ENCODE measurements around the gene FOXP1.
A peak's percentile ranks its signal among the peaks of the same experiment; 100 is the strongest.

The FOXP1 gene

DNA sequence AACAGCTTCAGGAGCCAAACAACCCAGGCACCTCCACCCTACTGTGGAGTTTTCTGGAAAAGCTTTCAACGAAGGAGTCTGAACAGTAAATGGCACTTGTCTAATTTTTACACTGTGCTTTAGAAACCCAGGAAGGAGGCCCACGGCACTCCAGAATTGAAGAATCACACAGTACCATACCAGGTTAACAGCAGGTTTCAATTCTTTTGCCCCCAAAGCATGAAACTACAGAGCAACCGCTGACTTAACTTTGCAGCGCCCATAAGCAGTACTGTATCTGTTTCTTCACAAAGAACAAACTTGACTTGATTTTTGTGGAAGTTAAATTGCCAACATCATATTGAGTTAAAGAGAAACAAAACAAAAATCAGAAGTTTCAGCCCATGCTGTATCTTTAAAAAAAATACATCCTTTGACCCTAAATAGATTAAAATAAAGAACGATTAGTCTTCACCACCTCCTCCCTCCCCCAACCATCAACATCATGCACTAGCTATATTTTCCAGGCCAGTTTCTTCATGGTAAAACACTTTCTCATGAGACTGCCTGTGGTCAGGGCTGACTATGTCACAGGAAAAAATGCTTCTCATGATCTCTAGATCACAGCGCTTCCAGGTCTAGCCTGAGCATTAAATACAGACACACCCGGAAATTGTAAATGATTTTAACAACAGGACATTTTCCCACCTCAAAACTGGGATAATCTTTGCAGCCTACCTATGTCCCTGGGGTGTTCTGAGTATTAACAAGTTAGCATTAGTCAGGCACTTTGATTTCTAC, 456.3 kb downstream of the FOXP1 start:
- Histone ChIP-seq H3K4me2 (ENCODE audit: low read length) (peak overlapping the region; percentile 95), H4K20me1 (ENCODE audit: control insufficient read depth, insufficient read depth, low read depth, low read length) (peaks cover 6% of the 10 kb centered on the region), H3K79me2 (ENCODE audit: control insufficient read depth, low read length) (peaks cover 60% of the 10 kb centered on the region), H3K4me1 (ENCODE audit: control insufficient read depth, low read length) (peaks cover 47% of the 10 kb centered on the region), H3K9me3 (ENCODE audit: control insufficient read depth, insufficient read depth, low read length) (no peaks in the 10 kb centered on the region), H3K4me3 (ENCODE audit: low read length) (no peak overlapping the region), H3K36me3 (ENCODE audit: control insufficient read depth, low read length) (peaks cover 11% of the 10 kb centered on the region), H3K27ac (ENCODE audit: low read depth, low read length) (no peak overlapping the region), H3K9me2 (replicated peaks; ENCODE audit: control insufficient read depth, low read length) (no peaks in the 10 kb centered on the region), H3K27me3 (ENCODE audit: control insufficient read depth, low read length) (no peaks in the 10 kb centered on the region), H3F3A (ENCODE audit: control insufficient read depth, insufficient read depth) (no peaks in the 10 kb centered on the region)
- no peak for TF ChIP-seq EZH2phosphoT487 (IDR thresholded peaks at IDR 0.05; ENCODE audit: borderline replicate concordance, low read length)
- TF ChIP-seq CTCF (IDR thresholded peaks at IDR 0.05; ENCODE audit: low read depth, low read length, poor library complexity, severe bottlenecking), result no peak

DNA sequence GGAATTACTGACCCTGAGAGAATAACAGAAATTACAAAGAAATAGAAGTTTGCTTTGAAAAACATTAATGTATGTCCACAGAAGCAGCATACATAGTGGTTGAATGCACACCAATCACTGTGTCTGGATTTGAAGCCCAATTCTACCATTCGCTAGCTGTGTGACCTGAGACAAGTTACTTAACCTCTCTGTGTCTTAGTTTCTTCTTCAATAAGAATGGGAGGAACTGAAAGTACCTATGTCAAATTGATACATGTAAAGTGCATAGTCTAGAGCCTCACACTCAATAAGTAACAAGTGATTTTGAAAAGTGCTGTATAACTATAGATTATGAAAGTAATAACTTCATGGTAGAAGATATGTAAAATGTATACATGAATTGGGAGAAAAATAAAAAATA, 457.8 kb downstream of the FOXP1 start:
- no peak overlapping the region for H3K27ac ChIP-seq (ENCODE audit: low read depth, low read length)
- H3K4me1 ChIP-seq (ENCODE audit: control insufficient read depth, low read length), result peaks cover 32% of the 10 kb centered on the region
- no peak overlapping the region for H3K4me3 ChIP-seq (ENCODE audit: low read length)
- H4K20me1 ChIP-seq (ENCODE audit: control insufficient read depth, insufficient read depth, low read depth, low read length), result peaks cover 6% of the 10 kb centered on the region
- no peak overlapping the region for H3K4me2 ChIP-seq (ENCODE audit: low read length)
- no peaks in the 10 kb centered on the region for H3K9me3 ChIP-seq (ENCODE audit: control insufficient read depth, insufficient read depth, low read length)
- H3K79me2 ChIP-seq (ENCODE audit: control insufficient read depth, low read length), result peaks cover 64% of the 10 kb centered on the region
- TF ChIP-seq EZH2phosphoT487 (IDR thresholded peaks at IDR 0.05; ENCODE audit: borderline replicate concordance, low read length) (no peak), CTCF (IDR thresholded peaks at IDR 0.05; ENCODE audit: low read depth, low read length, poor library complexity, severe bottlenecking) (no peak)
- peaks cover 11% of the 10 kb centered on the region for H3K36me3 ChIP-seq (ENCODE audit: control insufficient read depth, low read length)
- no peaks in the 10 kb centered on the region for H3K9me2 ChIP-seq (replicated peaks; ENCODE audit: control insufficient read depth, low read length)
- H3K27me3 ChIP-seq (ENCODE audit: control insufficient read depth, low read length), result no peaks in the 10 kb centered on the region
- H3F3A ChIP-seq (ENCODE audit: control insufficient read depth, insufficient read depth), result no peaks in the 10 kb centered on the region

- peaks cover 10% of the 10 kb centered on the region; the same call in 1 of the 2 replicates for H3K36me3 ChIP-seq (ENCODE audit: control insufficient read depth, low read length)
- H4K20me1 ChIP-seq (ENCODE audit: control insufficient read depth, insufficient read depth, low read depth, low read length), result peaks cover 6% of the 10 kb centered on the region
- H3K9me2 ChIP-seq (replicated peaks; ENCODE audit: control insufficient read depth, low read length), result no peaks in the 10 kb centered on the region
- H3K4me2 ChIP-seq (ENCODE audit: low read length), result no peak overlapping the region
- no peak overlapping the region for H3K27ac ChIP-seq (ENCODE audit: low read depth, low read length)
- peaks cover 23% of the 10 kb centered on the region for H3K4me1 ChIP-seq (ENCODE audit: control insufficient read depth, low read length)
- no peaks in the 10 kb centered on the region for H3F3A ChIP-seq (ENCODE audit: control insufficient read depth, insufficient read depth)
- H3K4me3 ChIP-seq (ENCODE audit: low read length), result no peak overlapping the region
- TF ChIP-seq CTCF (IDR thresholded peaks at IDR 0.05; ENCODE audit: low read depth, low read length, poor library complexity, severe bottlenecking), result no peak
- TF ChIP-seq EZH2phosphoT487 (IDR thresholded peaks at IDR 0.05; ENCODE audit: borderline replicate concordance, low read length), result no peak
- no peaks in the 10 kb centered on the region for H3K27me3 ChIP-seq (ENCODE audit: control insufficient read depth, low read length)
- no peaks in the 10 kb centered on the region for H3K9me3 ChIP-seq (ENCODE audit: control insufficient read depth, insufficient read depth, low read length)
- H3K79me2 ChIP-seq (ENCODE audit: control insufficient read depth, low read length), result peaks cover 57% of the 10 kb centered on the region
Measured at GRCh38 chr3:71124048-71124447, 459.5 kb downstream of the FOXP1 start.
